HUDEP-2 (cell line): ENCODE results near the gene ULK4.
"Not testable (repeated sequence)": the region's sequence is repeated elsewhere in the genome, so short reads cannot be mapped to it uniquely, and the experiment has no call there.

Experiments used
- DNase-seq, 76 experiments: peaks; one replicate each; lab custom pipeline; 2025; ENCODE audit not compliant: unreplicated experiment in 76 of 76; lab: John Stamatoyannopoulos, UW

ULK4 gene

DNA sequence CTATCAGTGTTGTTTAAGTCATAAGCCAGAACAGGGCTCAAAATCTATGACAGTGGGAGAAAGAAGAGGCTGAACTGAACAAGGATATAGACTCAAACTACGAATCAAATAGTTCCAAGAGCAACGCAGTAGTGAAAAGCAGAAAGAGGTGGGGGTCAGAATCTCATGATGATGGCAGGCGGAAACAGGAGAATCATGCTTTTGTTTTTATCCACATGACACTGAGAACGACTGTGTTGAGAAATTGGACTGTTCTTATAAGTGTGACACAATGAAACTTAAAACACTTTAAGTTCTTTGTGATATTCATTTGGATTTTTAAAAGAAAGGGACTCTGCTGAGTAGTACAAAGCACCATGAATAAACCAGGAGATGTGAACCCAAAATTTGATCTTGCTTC is 309.4 kb downstream of the ULK4 start:
- no peak for DNase-seq

DNA sequence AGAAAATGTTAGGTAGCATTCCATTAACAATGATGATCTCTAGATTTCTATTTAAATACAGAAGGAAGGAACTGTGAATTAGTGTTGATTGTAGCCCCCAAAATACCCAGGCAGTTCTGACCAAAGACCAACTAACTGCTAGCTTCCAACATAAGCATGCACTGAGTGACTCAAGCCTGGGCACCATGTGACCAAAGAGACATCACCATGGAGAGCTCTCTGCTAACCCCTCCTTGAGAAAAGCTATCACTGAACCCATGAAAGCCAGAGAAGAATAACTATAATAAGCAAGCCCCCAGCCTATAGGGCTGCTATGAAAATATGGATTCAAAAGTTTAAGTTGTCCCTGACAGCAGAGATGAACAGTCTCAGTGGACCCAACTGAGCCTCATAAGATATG is 310.2 kb downstream of the ULK4 start:
- no peak for DNase-seq

DNA sequence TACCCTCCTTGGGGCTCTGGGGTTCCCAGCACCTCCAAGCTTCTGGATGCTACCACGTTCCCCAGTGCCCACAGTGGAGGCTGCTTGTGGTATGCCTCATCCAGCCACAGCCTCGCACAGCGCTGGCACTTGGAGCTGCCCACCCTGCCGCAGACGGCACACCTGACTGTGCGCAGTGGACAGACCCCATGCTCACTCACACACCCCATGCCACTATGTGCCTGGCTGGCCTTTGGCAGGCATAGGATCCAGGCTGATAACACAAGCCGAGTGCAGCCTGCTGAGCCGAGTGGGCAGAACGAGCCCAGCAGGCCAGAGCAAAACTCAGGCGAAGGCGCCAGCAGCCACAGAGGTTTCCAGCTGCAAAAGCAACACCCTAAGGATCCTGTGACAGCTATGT is 311.5 kb downstream of the ULK4 start:
- no peak for DNase-seq

DNA sequence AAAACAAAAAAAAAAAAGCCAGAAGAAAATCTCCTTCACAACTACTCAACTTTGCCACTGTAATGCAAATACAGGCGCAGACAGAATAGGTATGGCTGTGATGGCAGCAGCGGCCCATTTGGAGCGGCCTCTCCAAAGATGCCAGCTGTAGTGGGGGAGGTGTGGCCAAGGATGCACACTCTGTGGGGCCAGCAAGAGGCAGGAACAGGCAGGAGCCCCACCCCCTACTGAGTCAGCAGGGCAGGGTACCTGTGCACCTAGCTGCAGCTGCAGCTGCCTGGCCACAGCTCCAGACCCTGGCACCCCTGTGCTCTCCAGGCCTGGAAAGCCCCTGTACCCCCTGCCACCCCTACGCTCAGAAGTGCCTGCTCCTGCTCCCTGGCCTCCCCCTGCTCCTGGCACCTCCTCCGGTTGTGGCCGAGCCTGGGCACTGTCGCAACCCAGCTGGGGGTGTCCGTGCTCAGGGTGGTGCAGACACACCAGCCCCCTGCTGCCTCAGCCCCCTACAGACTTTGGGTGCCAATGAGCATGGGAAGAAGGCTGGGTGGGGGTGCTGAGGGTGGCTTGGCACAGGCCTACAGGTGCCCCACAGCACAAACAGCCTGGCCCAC is 312.7 kb downstream of the ULK4 start:
- DNase-seq: no peak

DNA sequence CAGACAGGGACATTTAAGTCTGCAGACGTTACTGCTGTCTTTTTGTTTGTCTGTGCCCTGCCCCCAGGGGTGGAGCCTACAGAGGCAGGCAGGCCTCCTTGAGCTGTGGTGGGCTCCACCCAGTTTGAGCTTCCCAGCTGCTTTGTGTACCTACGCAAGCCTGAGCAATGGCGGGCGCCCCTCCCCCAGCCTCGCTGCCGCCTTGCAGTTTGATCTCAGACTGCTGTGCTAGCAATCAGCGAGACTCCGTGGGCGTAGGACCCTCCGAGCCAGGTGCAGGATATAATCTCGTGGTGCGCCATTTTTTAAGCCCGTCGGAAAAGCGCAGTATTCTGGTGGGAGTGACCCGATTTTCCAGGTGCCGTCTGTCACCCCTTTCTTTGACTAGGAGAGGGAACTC is 314.2 kb downstream of the ULK4 start:
- DNase-seq: not testable (repeated sequence)

DNA sequence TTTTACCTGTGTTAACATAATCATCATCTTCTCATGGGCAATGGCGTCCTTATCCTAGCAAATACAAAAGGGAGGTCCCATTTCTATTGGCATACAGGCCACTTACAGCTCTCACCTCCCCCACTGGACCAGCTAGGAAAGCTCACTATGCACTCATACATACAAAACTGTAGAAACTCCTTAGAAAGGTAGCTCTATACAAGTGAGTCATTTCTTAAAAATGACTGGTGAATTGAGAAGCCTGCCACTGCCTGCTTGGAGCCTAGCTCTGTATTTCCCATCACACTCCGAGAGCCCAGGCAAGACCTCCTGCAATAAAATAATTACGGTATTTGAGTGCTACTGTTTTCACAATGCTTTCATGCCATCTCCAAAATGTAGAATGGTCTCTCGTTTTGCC is 321.8 kb downstream of the ULK4 start:
- no peak for DNase-seq

DNA sequence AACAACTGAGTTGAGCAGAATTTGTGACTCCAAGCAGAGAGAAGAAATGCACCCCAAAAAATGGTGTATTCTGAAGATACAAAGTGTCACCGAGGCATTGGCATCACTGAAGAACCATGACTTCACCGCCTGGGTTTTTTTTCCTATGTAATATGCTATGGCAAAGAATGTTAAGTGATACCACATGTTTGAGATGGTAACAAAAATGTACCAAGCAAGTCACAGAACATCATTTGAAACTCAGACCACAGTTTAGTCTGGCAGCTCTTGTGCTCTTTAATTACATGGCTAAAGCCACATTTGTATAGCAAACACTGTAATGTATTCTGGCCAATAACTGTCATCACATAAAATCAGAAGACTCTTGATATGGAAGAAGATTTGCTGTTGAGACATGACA is 323.5 kb downstream of the ULK4 start:
- DNase-seq: no peak

DNA sequence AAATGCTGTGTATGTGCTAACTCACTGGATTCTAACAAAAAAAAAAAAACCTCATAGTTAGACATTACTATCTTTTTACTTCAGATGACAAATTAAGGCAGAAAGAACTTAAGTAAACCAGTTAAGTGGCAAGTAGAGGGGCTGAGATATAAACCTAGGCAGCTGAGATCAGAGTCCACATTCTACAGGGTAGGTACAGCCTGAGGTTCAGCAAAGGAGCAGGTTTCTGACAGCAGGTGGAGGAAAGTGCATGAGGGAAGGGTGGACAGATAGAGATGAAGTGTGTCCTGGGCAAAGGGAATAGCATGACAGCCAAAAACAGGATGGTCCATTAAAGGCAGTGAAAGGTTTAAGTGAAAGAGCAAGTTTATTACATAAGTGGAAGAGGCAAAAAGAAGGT is 329.2 kb downstream of the ULK4 start:
- DNase-seq: no peak

DNA sequence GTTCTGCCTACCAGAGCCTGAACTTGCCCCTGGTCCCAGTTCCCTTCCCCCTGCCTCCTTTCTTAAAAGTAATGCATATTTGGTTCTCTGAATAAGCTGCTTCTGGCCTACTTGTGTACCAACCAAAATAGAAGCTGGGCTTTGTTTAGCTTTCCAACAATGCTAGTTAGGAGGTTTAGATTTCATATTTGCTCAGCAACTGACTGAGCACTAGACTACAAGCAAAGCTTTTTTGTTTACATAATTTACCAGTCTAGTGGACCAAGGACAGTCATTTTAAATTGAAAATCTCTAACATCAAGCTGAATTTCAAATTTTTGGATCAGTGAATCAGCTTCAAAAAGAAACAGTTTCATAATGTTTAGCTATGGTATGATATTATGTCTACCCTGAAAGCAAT is 331.2 kb downstream of the ULK4 start:
- no peak for DNase-seq

DNA sequence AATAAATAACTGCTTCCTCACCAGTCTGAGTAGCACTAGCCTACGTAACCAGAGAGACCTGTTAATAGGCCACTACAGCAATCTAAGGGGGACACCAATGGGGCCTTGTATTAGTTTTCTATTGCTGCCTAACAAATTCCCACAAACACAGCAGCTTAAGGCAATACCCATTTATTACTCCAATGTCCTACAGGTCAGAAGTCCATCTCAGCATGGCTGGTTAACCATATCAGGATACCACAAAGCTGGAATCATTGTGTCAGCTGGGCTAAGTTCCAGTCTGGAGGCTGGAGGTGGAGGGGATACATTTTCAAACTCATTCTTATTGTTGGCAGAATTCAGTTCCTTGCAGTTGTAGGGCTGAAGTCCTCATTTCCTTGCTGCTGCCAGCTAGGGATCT is 331.9 kb downstream of the ULK4 start:
- DNase-seq: no peak

DNA sequence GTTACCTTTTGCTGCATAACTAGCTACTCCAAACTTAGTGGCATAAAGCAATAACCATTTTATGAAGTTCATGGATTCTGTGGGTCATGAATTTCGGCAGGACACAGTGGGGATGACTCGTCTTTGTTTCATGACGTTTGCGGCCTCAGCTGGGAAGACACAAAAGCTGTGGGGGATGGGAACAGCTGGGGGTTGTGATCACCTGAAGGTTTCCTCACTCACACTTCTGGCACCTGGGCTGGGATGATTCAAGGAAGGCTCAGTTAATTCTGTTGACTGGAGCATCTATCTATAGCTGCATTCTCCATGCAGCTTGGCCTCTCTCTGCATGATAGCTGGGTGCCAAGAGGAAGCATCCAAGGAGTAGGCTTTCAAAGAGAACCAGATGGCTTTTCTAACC is 332.8 kb downstream of the ULK4 start:
- DNase-seq: no peak

DNA sequence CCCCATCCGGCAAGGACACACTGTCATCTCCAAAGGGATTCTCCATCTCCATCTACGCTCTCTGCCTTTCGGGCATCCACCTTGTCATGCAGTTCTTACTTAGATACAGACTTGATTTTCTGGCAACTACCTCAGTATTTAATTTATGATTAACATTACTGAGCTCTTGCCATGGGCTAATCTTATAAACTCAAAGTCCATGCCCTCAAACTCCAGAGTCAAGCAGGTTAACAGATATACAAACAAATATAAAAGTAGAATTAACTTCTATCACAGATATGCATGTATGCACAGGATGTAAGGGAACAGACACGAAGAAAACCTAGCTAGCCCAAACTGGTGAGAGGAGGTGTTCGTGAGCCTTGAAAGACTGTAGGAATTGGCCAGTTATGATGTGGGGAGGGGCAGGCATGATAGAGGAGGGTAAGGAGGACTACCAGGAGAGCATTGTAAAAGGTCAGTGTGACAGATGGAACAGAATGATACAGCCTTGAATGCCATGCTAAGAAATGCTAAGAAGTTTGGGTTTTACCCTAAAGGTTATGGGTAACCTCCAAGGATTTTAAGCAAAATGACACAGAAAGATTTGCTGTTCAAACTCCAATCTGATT is 334.3 kb downstream of the ULK4 start:
- no peak for DNase-seq

DNA sequence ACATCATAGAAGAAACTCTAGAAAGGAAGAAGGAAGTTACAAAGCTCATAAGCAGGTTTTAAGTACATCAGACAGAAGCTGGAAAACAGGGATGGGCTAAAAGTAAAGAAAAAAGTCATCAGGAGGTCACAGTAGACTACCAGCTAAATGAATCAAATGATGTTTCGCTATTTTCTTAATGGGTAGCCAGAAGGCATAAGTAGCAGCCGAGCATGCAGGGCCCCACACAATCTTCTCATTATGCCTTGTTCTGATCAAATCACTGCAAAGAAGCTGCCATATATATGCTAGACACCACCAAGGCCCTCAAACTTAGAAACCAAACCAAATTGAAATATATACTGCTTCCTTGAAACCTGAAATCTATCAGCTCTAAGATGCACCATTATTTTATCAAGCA is 349.1 kb downstream of the ULK4 start:
- no peak for DNase-seq

DNA sequence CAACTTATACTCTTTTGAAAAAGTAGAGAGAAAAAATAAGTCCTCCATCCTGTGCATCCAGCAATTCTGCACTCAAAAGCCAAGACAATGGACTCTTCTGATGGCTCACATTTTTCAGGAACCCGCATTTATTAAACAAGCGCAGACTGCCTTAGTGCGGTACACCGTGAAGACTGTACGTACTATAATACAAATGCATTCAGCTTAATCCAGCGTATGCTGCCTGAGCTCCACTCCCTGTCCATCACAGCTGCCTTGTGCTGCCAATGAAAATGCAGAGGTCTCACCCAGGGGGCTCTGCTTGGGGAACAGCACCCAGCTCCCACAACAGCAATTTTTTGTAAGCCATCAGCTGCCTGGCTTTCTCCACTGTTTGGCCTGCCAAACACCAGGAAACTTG is 350.9 kb downstream of the ULK4 start:
- DNase-seq: no peak

DNA sequence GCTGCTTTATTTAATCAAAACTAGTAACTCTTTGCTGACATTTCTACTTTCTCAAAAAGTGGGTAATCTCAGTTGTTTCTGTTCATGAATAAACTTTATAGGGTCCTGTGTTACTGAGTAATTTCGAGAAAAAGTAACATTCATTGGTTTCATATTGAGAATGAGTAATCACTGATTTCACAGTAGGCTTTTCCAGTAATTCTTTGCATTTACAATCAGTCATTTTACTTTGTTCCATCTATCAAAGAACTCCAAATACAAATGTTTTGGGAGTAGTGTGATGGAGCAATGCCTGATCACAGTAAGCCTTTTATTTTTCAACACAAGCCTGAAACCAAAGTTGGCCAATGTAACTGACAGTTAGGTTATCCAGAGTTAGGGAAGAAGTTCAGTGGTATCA is 353.6 kb downstream of the ULK4 start:
- DNase-seq: no peak

DNA sequence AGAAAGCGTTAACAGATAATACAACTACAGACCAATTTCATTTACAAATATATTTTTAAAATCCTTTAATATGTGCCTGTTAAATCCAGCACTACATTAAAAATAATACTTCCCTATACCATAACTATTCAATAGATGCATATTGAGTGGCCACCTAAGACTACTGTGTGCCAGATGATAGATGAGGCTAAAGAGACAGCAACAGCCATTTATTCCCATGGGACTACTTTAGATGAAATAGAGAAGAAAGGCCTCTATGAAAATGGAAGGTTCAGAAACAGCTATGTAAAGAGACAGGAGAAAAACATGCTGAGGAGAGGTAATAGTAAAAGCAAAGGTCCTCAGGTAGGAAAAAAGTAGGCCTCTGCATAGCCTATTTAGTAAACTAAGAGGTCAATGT is 358.1 kb downstream of the ULK4 start:
- DNase-seq: no peak

DNA sequence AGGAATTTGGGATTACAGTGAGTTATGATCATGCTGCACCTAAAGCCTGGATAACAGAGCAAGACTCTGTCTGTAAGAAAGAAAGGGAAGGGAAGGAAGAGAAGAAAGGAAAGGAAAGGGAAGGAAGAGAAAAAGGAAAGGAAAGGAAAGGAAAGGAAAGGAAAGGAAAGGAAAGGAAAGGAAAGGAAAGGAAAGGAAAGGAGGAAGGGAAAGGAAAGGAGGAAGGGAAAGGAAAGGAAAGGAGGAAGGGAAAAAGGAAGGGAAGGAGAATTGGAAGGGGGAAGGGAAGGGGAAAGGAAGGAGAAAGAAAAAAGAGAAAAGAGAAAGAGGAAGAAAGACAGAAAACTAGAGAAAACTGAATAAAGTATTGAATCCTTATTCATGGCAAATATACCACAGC is 359.8 kb downstream of the ULK4 start:
- no peak for DNase-seq

DNA sequence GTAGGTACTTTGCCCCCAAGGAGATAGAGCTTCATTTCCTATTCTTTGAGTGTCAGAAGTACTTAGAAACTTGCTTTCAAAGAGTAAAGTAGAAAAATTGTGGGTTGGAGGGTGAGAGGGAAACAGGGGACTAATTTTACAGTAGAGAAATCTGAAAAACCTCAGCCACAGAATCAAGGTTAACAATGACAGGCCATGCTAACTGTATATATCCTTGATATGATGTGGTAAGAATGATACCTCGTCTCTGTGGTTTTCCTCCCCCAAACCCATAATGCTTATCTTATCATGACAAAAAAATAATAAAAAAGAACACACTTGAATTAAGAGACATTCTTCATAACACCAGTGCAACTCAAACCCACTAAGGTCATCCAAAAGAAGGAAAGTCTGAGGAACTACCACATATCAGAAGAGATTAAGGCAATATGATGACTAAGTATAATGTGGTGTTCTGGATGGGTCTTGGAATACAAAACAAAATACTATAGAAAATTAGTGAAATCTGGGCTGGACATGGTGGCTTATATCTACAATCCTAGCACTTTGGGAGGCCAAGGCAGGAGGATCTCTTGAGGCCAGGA is 360.4 kb downstream of the ULK4 start:
- no peak for DNase-seq

DNA sequence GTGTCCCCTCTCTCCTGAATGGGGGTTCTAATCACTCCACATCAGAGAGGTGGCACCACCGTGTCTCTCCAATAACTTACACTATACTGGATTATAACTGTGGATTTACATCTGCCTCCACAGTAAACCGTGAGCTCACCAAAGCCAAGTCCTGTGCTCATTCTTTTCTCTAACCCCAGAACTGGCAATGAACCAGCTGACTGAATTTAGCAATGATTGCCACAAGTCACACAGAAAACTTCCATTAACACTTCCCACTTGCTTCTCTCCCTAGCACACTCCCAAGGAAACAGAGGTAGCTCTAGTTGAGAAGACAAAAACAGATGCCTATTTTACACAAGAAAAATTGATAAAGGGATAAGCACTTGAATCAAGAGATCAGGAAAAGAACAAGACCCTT is 361.3 kb downstream of the ULK4 start:
- DNase-seq: no peak

DNA sequence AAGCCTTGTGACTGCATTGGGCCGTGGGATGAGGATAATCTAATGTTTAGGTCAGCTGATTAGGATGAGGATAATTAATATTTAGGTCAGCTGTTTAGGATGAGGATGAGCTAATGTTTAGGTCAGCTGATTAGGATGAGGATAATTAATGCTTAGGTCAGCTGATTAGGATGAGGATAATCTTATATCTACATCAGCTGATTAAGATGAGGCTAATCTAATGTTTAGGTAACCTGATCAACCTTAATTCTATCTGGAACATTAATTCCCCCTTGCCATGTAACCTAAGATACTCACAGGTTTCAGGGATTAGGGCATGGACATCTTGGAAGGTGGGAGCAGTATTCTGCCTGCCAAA is 362.8 kb downstream of the ULK4 start:
- no peak for DNase-seq

DNA sequence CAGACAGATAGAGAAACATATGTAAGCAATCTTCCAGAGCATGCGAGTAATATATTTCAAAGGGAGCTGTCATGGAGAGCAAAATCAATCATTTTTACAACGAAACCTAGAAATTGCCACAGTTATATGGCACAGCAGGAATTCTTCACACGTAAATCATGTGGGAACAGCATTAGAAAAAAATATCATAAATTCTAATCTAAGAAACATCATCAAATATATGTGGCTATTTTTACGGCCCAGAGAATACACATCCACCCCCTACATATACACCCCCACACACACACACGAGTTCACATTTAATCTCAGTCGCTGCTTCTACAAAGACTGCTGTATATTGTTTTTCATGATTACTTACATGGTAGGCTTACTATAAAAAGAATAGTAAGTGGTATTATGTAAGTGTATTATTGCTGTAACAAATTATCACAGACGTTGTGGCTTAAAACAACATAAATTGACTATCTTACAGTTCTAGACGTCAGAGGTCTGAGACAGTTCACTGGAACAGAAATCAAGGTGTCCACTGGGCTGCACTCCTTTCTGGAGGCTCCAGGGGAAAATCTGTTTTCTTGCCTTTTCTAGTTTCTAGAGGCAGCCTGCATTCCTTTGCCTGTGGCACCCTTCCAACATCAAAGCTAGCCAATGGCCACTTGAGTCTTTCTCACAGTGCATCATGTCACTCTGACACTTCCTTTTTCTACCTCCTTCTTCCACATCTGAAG is 363.3 kb downstream of the ULK4 start:
- DNase-seq: no peak

DNA sequence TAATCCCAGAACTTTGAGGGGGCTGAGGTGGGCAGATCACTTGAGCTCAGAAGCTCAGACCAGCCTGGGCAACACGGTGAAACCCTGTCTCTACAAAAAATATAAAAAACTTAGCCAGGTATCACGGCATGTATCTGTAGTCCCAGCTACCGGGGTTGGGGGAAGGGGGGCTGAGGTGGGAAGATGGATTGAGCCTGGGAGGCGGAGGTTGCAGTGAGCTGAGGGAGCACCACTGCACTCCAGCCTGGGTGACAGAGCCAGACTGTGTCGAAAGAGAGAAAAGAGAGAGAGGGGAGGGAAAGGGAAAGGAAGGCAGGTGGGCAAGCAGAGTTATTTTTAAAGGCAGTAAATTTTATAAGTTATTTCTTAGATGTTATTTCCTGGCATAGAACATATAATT is 368.1 kb downstream of the ULK4 start:
- DNase-seq: no peak
